Sigmoid colon (tissue), 4 donors: Measurements from ENCODE around the gene PNPLA6.

Experiments
- CTCF ChIP-seq, 4 experiments: fragments of 450-650 bp in 3 of 4; fragments of 200-600 bp in 1 of 4; IDR thresholded peaks; one replicate each; pipeline ENCODE4 v1.5.1; 2016 to 2019; ENCODE audit warnings: antibody characterized with exemption in 4 of 4, mild to moderate bottlenecking in 3 of 4, moderate library complexity in 2 of 4
- EP300 ChIP-seq, 4 donors: sonication (generic); formaldehyde crosslinking; IDR thresholded peaks; one replicate each; pipeline ENCODE4 v1.6.1; 2017; ENCODE audit warnings: antibody characterized with exemption in 4 of 4
- POLR2A ChIP-seq, 2 donors: fragments of 450-650 bp; IDR thresholded peaks; one replicate each; pipeline ENCODE4 v1.6.1; 2016; ENCODE audit warnings: antibody characterized with exemption in 2 of 2, mild to moderate bottlenecking in 2 of 2, moderate library complexity in 2 of 2
- POLR2AphosphoS5 ChIP-seq, 4 donors: sonication (generic); formaldehyde crosslinking; IDR thresholded peaks; one replicate each; pipeline ENCODE4 v1.6.1; 2017; ENCODE audit warnings: antibody characterized with exemption in 4 of 4

GRCh38 chr19:7545904-7546303 is 10.4 kb downstream of the PNPLA6 start:
- TF ChIP-seq POLR2AphosphoS5 (IDR thresholded peaks at IDR 0.05) (no peak), POLR2A (IDR thresholded peaks at IDR 0.05) (no peak), CTCF (IDR thresholded peaks at IDR 0.05) (no peak), EP300 (IDR thresholded peaks at IDR 0.05) (no peak)
